Measurements from ENCODE around the gene SYTL5. TPM values are rescaled to one million over a fixed set of nuclear protein-coding genes. Genes with fewer than 3 reads are reported as not detected.

The SYTL5 gene
- total RNA-seq, 1 experiment from 2014 or later: not detected

DNA sequence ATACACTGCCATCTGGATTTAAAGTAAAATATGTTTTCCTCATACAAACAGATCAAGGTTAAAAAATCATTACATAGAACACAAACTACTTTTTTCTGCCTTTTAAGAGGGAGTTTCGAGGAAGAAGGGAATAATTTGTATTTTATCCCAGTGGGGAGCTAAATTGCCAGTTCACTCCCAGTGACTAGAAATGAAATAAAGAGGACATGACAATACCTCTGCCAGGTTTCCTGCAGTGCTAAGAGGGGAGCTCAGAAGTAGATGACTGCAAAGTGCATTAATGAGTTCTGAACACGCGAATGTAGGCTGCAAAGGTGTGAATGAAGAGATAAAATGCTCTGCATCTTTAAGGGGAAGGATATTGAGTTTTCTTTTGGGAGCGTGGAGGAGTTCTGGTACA, 144.6 kb downstream of the SYTL5 start:
- H3K9me3 Mint-ChIP-seq (ENCODE audit: unreplicated experiment): no peaks in the 10 kb centered on the region
- peaks cover 35% of the 10 kb centered on the region for H3K27me3 Mint-ChIP-seq (ENCODE audit: insufficient read depth, unreplicated experiment)
- TF ChIP-seq, protein P1, sequence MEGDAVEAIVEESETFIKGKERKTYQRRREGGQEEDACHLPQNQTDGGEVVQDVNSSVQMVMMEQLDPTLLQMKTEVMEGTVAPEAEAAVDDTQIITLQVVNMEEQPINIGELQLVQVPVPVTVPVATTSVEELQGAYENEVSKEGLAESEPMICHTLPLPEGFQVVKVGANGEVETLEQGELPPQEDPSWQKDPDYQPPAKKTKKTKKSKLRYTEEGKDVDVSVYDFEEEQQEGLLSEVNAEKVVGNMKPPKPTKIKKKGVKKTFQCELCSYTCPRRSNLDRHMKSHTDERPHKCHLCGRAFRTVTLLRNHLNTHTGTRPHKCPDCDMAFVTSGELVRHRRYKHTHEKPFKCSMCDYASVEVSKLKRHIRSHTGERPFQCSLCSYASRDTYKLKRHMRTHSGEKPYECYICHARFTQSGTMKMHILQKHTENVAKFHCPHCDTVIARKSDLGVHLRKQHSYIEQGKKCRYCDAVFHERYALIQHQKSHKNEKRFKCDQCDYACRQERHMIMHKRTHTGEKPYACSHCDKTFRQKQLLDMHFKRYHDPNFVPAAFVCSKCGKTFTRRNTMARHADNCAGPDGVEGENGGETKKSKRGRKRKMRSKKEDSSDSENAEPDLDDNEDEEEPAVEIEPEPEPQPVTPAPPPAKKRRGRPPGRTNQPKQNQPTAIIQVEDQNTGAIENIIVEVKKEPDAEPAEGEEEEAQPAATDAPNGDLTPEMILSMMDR (IDR thresholded peaks at IDR 0.05; ENCODE audit: unreplicated experiment): no peak
- intact Hi-C loops (cut with micrococcal nuclease): no loop called here
- H3K36me3 Mint-ChIP-seq (ENCODE audit: insufficient read depth, unreplicated experiment): peaks cover 6% of the 10 kb centered on the region
- DNase-seq (ENCODE audit: unreplicated experiment): no peak
- BruUV-seq (replicated peaks): no TSS peak
- CTCF ChIA-PET: interaction anchor here (0.9 to 1.1 kb wide), 2 partner anchors 15 to 16 kb away, joined by 3 read pairs; no protein-coding TSS in a partner anchor
- H3K4me3 Mint-ChIP-seq (ENCODE audit: unreplicated experiment): no peak overlapping the region
- no peaks in the 10 kb centered on the region for H3K4me1 Mint-ChIP-seq (ENCODE audit: insufficient read depth, unreplicated experiment)
- POLR2A ChIA-PET: no interaction called here
- no peak overlapping the region for H3K27ac Mint-ChIP-seq (ENCODE audit: low read depth, unreplicated experiment)

DNA sequence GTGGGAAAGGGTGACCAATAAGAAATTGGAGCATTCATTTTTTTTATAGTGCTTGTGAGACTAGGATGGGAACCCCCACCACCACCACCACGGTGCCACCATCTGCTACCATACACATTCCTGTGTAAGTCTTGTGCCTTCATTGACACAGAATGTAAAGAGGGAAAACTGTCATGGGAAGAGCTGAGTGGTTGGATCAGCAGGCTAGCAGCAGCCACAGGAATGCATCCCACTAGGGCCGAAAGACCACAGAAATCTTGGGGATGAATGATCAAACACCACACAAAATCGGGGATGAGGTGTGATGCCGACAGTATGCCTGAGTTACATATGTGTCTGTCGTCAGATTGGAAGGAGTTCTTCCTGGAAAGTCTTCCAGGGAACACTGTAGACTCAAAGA, 145.1 kb downstream of the SYTL5 start:
- Mint-ChIP-seq H3K9me3 (ENCODE audit: unreplicated experiment) (no peaks in the 10 kb centered on the region), H3K27ac (ENCODE audit: low read depth, unreplicated experiment) (no peak overlapping the region), H3K36me3 (ENCODE audit: insufficient read depth, unreplicated experiment) (peaks cover 6% of the 10 kb centered on the region), H3K4me1 (ENCODE audit: insufficient read depth, unreplicated experiment) (no peaks in the 10 kb centered on the region), H3K27me3 (ENCODE audit: insufficient read depth, unreplicated experiment) (peaks cover 33% of the 10 kb centered on the region), H3K4me3 (ENCODE audit: unreplicated experiment) (no peak overlapping the region)
- TF ChIP-seq, protein P1 (IDR thresholded peaks at IDR 0.05; ENCODE audit: unreplicated experiment): no peak
- CTCF ChIA-PET: interaction anchor here (1.1 kb wide), 1 partner anchor 15 kb away, joined by 3 read pairs; no protein-coding TSS in a partner anchor
- intact Hi-C loops (cut with micrococcal nuclease): no loop called here
- no peak for DNase-seq (ENCODE audit: unreplicated experiment)
- BruUV-seq (replicated peaks): no TSS peak
- POLR2A ChIA-PET: no interaction called here

DNA sequence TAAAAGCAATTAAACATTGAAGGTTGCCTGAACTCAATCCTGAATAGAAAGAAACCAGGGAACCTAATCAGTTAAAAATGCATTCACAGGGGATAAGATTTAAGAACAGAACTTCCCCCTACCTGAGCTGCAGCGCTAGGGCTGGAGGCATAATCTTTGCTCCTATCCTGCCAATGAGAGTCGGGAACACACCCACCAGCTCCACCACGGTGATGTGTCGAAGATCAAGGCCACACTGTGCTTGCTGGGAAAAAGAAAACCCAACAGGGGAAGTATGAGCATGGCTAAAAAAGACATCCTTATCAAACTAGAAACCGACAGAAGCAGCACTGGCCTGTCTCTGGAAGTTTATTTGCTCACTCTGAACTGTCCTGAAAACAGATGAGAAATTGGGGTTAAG, 148.0 kb downstream of the SYTL5 start:
- no peak overlapping the region for H3K4me3 Mint-ChIP-seq (ENCODE audit: unreplicated experiment)
- H3K27me3 Mint-ChIP-seq (ENCODE audit: insufficient read depth, unreplicated experiment): peaks cover 47% of the 10 kb centered on the region
- H3K9me3 Mint-ChIP-seq (ENCODE audit: unreplicated experiment): no peaks in the 10 kb centered on the region
- no peak overlapping the region for H3K27ac Mint-ChIP-seq (ENCODE audit: low read depth, unreplicated experiment)
- intact Hi-C loops (cut with micrococcal nuclease): no loop called here
- ChIA-PET CTCF (no interaction called here), POLR2A (no interaction called here)
- no peaks in the 10 kb centered on the region for H3K4me1 Mint-ChIP-seq (ENCODE audit: insufficient read depth, unreplicated experiment)
- DNase-seq (ENCODE audit: unreplicated experiment): no peak
- TF ChIP-seq, protein P1 (IDR thresholded peaks at IDR 0.05; ENCODE audit: unreplicated experiment): no peak
- H3K36me3 Mint-ChIP-seq (ENCODE audit: insufficient read depth, unreplicated experiment): peaks cover 6% of the 10 kb centered on the region
- BruUV-seq (replicated peaks): no TSS peak

- no TSS peak for BruUV-seq (replicated peaks)
- ChIA-PET POLR2A (no interaction called here), CTCF (interaction anchor here (2.3 kb wide), 1 partner anchor 12 kb away, joined by 8 read pairs; no protein-coding TSS in a partner anchor)
- Mint-ChIP-seq H3K27me3 (ENCODE audit: insufficient read depth, unreplicated experiment) (peaks cover 47% of the 10 kb centered on the region), H3K9me3 (ENCODE audit: unreplicated experiment) (no peaks in the 10 kb centered on the region), H3K36me3 (ENCODE audit: insufficient read depth, unreplicated experiment) (peaks cover 6% of the 10 kb centered on the region), H3K4me1 (ENCODE audit: insufficient read depth, unreplicated experiment) (no peaks in the 10 kb centered on the region), H3K27ac (ENCODE audit: low read depth, unreplicated experiment) (no peak overlapping the region), H3K4me3 (ENCODE audit: unreplicated experiment) (no peak overlapping the region)
- DNase-seq (ENCODE audit: unreplicated experiment): no peak
- TF ChIP-seq, protein P1 (IDR thresholded peaks at IDR 0.05; ENCODE audit: unreplicated experiment): no peak
- intact Hi-C loops (cut with micrococcal nuclease): no loop called here
Measured at GRCh38 chrX:38154818-38155217, 148.5 kb downstream of the SYTL5 start.
